ENCODE results near the gene LRFN4. TPM values are rescaled to one million over a fixed set of nuclear protein-coding genes. Genes with fewer than 3 reads are reported as not detected.
"Not testable (repeated sequence)": the region's sequence is repeated elsewhere in the genome, so short reads cannot be mapped to it uniquely, and the experiment has no call there.

The LRFN4 gene
- total RNA-seq, 2 donors from 2014 or later: 12.4 to 23.0 TPM

DNA sequence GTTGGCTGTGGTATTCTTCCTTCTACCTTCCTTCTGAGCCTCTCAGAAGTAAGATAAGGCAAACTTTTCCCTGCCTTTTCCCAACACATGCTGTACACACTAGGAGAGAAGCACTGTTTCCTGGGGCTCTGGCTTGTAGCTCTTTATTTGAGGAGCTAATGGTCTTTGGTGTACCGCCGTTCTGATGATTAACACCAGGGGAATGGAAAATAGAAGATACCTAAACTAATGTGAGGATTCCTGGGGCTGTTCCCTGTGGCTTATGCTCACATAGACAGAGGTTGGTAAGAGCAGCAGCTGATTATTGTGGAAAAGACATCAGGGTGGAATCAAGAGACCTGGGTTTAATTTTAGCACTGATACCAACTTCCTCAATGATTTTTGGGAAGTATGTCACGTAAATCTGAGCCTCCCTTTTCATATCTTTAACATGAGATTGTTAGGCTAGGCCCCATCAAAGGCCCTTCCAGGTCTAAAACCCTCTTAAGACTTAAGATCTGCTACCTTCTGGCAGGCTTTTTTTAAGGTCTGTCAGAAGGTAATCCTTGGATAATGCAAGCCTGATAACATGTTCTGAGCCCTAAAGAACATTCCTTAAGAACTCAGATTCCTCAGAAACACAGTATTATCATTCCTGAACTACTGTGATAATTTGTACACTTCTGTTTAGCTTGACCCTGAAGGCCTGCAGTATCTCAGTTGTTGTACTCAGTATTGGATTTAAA, 38.5 kb upstream of the LRFN4 start:
- H3K9me3 ChIP-seq: no peaks in the 10 kb centered on the region
- H3K4me1 ChIP-seq (ENCODE audit: control insufficient read depth in 1 of 2, low read depth in 2 of 2): no peaks in the 10 kb centered on the region
- TF ChIP-seq CTCF (IDR thresholded peaks at IDR 0.05): no peak

GRCh38 chr11:66820381-66820780, 36.5 kb upstream of the LRFN4 start:
- TF ChIP-seq CTCF (IDR thresholded peaks at IDR 0.05): no peak
- Histone ChIP-seq H3K36me3 (no peaks in the 10 kb centered on the region), H3K4me3 (no peak overlapping the region), H3K4me1 (ENCODE audit: control insufficient read depth in 1 of 2, low read depth in 2 of 2) (no peaks in the 10 kb centered on the region), H3K9me3 (no peaks in the 10 kb centered on the region), H3K27me3 (replicated peaks; ENCODE audit: insufficient read depth) (no peaks in the 10 kb centered on the region), H3K27ac (no peak overlapping the region)
- ATAC-seq (ENCODE audit: insufficient number of reproducible peaks, low FRiP score, low read depth): no peak
- no peak for DNase-seq (ENCODE audit: low spot score)

More for the DNA sequence above, 38.5 kb upstream of the LRFN4 start:
- Histone ChIP-seq H3K27ac (no peak overlapping the region), H3K36me3 (no peaks in the 10 kb centered on the region), H3K27me3 (replicated peaks; ENCODE audit: insufficient read depth) (no peaks in the 10 kb centered on the region), H3K4me3 (no peak overlapping the region)
- DNase-seq (ENCODE audit: low spot score) (no peak), ATAC-seq (ENCODE audit: insufficient number of reproducible peaks, low FRiP score, low read depth) (no peak)

GRCh38 chr11:66820901-66821300, 36.0 kb upstream of the LRFN4 start:
- Histone ChIP-seq H3K27me3 (replicated peaks; ENCODE audit: insufficient read depth) (no peaks in the 10 kb centered on the region), H3K27ac (no peak overlapping the region), H3K4me3 (no peak overlapping the region), H3K4me1 (ENCODE audit: control insufficient read depth in 1 of 2, low read depth in 2 of 2) (no peaks in the 10 kb centered on the region), H3K9me3 (no peaks in the 10 kb centered on the region), H3K36me3 (no peaks in the 10 kb centered on the region)
- DNase-seq (ENCODE audit: low spot score) (no peak), ATAC-seq (ENCODE audit: insufficient number of reproducible peaks, low FRiP score, low read depth) (no peak)
- no peak for TF ChIP-seq CTCF (IDR thresholded peaks at IDR 0.05)

- Histone ChIP-seq H3K36me3 (no peaks in the 10 kb centered on the region), H3K4me3 (no peak overlapping the region), H3K9me3 (no peaks in the 10 kb centered on the region), H3K27me3 (replicated peaks; ENCODE audit: insufficient read depth) (no peaks in the 10 kb centered on the region), H3K4me1 (ENCODE audit: control insufficient read depth in 1 of 2, low read depth in 2 of 2) (no peaks in the 10 kb centered on the region), H3K27ac (no peak overlapping the region)
- TF ChIP-seq CTCF (IDR thresholded peaks at IDR 0.05): no peak
- ATAC-seq (ENCODE audit: insufficient number of reproducible peaks, low FRiP score, low read depth): no peak
- DNase-seq (ENCODE audit: low spot score): no peak
Measured at GRCh38 chr11:66823700-66824099, 33.2 kb upstream of the LRFN4 start.

- DNase-seq (ENCODE audit: low spot score); H3K9me3 ChIP-seq; H3K27me3 ChIP-seq (replicated peaks; ENCODE audit: insufficient read depth); H3K36me3 ChIP-seq; H3K4me3 ChIP-seq; H3K27ac ChIP-seq; H3K4me1 ChIP-seq (ENCODE audit: control insufficient read depth in 1 of 2, low read depth in 2 of 2); ATAC-seq (ENCODE audit: insufficient number of reproducible peaks, low FRiP score, low read depth): not testable (repeated sequence)
Measured at GRCh38 chr11:66824573-66824972, 32.3 kb upstream of the LRFN4 start.

DNA sequence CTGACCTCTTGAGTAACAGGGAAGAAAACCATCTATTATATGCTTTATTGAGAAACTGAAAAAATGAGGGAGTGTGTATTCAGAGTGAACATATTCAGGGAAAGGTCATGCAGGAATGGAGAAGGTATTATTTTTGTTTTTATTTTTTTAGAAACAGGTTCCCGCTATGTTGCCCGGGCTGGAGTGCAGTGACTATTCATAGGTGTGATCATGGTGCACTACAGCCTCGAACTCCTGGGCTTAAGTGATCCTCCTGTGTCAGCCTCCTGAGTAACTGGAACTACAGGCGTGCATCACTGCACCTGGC, 22.4 kb upstream of the LRFN4 start:
- Histone ChIP-seq H3K36me3 (no peaks in the 10 kb centered on the region), H3K9me3 (no peaks in the 10 kb centered on the region), H3K27ac (no peak overlapping the region), H3K27me3 (replicated peaks; ENCODE audit: insufficient read depth) (no peaks in the 10 kb centered on the region), H3K4me3 (no peak overlapping the region), H3K4me1 (ENCODE audit: control insufficient read depth in 1 of 2, low read depth in 2 of 2) (no peaks in the 10 kb centered on the region)
- no peak for TF ChIP-seq CTCF (IDR thresholded peaks at IDR 0.05)
- ATAC-seq (ENCODE audit: insufficient number of reproducible peaks, low FRiP score, low read depth) (no peak), DNase-seq (ENCODE audit: low spot score) (no peak)
